Stimulated activated CD8-positive, alpha-beta memory T cell treated with anti-CD3 and anti-CD28 coated beads, Interleukin-7, amount 100 ng/mL, for 1 hour (primary cell): ENCODE measurements around the gene NECAP2.
A peak's percentile ranks its signal among the peaks of the same experiment; 100 is the strongest.

Experiments
- DNase-seq, 2 donors: peaks; one replicate each; pipeline ENCODE4 v3.0.0-alpha.2; 2020; ENCODE audit warnings: low read depth in 2 of 2

The NECAP2 gene, protein sequence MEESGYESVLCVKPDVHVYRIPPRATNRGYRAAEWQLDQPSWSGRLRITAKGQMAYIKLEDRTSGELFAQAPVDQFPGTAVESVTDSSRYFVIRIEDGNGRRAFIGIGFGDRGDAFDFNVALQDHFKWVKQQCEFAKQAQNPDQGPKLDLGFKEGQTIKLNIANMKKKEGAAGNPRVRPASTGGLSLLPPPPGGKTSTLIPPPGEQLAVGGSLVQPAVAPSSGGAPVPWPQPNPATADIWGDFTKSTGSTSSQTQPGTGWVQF

DNA sequence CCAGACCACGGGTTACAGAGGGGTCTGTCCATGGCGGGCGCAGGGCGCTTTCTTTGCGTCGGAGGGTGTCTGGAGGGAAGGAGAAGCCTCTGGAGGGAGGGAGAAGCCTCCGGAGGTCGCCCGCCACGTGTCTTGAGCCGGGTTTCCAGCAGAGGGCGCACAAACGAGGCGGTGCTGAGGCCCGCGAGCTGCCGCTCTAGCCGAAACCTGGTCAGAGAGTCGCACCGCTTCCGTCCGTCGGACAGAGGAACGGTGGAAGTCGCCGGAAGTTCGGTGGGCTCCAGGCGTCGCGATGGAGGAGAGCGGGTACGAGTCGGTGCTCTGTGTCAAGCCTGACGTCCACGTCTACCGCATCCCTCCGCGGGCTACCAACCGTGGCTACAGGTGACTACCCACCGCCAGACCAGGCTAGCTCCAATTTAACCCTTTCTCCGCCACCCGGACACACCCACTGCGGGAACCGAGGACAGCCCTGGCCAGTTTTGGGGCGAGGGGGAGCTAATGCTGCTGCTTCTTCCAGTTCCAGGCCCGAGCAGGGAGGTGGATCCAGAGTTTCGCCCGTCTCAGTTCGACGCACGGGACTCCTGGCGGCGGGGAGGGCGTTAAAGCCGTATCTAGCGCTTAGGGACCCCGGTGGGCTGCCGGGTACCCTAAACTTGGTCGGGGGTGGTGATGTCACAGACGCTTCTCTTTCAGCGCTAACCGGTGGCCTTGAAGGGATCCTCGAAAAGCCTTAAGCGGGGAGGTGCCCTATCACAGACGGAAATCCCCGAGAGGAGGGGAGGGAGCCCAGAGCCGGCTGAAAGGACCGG is at the start of gene NECAP2:
NECAP2 (plus strand) TSS at position 255 of the 812 bp plus-strand sequence; CDS start at position 293, 38 bp downstream.
- peak; percentile 91 to 95 for DNase-seq

DNA sequence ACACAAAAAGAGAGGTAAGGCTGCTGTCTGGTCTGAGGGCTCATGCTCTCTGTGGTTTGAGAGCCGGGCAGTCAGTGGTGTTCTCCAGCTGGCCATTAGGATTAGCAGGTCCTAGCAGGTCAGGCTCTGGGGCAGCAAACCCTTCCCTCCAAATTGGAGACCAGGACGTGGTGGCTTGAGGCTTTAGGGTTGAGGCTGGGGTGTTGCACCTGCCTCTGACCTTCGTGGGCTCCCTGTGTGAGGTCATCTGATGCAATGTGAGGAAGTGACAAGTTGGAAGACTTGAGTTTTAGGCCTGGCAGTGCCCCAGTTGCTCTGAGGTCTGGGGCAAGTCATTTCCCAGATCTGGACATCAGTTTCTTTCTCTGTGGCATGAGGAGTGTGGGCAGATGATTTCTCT is 49.1 kb upstream of the NECAP2 start:
- no peak for DNase-seq

DNA sequence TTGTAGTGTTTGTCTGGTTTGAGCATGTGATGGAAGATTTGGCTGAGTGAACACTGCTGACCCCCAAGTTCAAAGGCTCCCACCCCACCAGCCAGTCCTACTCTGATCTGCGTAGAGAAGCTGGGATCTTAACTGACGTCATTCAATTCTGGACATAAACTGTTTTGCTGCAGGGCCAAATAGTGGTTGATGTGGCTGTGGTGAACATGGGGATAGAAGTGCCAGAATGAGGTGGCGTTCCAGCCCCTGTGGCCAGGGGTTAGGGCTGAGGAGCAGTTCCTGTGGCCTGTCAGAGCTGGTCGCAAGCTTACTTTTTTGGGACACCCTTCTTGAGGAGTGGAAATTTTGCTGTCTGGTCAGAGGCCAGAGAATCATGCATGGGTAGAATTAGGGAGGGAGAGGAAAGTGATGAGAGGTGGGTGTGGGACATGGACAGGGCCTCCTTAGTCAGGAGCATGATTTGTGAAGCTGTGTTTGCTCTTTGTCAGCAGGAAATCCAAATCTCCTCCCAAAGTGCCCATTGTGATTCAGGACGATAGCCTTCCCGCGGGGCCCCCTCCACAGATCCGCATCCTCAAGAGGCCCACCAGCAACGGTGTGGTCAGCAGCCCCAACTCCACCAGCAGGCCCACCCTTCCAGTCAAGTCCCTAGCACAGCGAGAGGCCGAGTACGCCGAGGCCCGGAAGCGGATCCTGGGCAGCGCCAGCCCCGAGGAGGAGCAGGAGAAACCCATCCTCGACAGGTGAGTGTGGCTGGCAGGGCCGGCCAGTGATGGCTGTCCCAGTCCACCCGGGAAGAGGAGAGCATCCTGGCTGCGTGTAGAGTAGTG is 47.6 kb upstream of the NECAP2 start:
- DNase-seq = no peak

DNA sequence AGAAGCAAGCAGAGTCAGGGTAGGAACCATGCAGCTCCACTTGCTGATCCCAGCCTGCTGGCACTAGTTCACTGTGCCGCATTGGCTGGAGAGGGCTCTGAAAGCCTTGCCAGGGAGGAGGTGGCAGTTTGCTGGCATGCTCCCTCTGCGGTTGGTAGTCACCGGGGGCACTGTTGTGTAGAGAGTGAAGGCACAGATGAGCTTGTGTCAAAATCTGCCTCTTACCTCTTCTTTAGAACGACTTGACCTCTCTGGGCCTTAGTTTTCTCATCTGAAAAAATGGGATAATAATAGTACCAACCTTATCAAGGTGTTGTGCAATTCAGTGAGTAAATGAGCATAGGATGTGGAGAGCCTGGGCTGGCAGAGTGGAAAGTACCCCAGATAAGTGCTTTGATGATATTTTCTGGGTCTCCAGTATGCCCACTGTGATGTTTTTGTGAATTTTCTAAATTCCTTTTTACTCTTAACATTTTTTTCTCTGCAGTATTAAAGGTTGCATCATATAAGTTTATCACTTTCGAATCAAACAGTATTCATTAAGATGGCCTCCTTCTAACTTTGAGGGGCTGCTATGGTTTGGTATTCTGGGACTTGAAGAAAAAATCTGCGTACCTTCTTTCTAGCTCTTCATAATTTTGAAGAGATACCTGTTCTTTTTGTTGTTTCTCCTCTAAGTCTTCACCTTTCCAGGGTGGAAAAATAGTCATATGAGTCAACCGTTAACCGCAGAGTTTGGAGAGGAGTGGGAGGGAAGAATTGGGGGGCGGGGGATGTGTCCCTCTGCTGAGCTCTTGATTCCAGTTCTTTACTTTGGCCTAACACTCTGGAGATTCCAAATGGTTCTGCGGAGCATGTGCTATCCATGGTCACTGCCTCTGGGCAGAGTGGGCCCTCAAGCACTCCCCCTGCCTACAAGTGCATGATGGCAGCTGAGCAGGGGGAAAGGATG is 46.7 kb upstream of the NECAP2 start:
- DNase-seq = no peak

DNA sequence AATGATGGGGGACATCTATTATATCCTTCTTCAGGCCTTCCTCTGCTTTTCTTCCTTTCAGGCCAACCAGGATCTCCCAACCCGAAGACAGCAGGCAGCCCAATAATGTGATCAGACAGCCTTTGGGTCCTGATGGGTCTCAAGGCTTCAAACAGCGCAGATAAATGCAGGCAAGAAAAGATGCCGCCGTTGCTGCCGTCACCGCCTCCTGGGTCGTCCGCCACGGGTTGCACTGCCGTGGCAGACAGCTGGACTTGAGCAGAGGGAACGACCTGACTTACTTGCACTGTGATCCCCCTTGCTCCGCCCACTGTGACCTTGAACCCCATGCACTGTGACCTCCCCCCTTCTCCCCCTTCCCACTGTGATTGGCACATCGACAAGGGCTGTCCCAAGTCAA is 45.5 kb upstream of the NECAP2 start:
- DNase-seq = no peak

DNA sequence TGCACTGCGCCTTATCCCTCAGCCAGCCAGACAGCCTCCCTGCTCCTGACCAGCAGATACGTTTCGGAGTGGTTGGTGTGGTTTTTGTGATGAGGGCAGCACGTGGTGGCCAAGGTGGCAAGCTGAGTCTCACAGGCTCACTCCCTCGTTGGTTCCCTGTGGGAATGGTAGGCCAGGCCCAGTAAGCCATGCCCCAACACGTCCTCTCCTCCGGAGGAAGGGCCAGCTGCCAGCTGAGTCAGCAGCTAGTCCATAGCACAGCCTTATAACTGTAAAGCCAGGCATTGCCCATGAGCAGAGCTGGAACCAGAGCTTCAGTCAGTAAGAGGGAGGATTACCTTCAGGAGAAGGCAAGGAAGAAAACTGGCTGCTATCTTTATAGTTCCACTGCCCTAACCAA is 43.9 kb upstream of the NECAP2 start:
- DNase-seq = no peak

DNA sequence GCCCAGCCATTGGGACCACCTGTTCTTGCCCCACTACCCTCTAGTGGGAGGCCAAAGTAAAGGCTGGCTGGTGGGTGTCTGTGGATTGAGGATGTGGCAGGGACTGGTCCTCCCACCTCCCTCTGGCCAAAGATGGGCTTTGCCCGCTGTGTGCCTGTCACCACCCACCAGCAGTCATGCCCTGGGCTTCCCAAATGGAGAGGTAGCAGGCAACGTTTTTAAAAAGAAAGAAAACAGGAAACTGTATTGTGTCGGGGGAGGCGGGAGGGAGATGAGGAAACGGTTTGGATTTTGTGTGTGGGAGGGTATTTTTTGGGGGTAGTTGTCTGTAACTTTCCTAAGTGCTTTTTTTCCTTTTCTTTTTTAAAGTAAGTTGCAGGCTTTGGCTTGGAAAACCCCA is 43.4 kb upstream of the NECAP2 start:
- no peak for DNase-seq

DNA sequence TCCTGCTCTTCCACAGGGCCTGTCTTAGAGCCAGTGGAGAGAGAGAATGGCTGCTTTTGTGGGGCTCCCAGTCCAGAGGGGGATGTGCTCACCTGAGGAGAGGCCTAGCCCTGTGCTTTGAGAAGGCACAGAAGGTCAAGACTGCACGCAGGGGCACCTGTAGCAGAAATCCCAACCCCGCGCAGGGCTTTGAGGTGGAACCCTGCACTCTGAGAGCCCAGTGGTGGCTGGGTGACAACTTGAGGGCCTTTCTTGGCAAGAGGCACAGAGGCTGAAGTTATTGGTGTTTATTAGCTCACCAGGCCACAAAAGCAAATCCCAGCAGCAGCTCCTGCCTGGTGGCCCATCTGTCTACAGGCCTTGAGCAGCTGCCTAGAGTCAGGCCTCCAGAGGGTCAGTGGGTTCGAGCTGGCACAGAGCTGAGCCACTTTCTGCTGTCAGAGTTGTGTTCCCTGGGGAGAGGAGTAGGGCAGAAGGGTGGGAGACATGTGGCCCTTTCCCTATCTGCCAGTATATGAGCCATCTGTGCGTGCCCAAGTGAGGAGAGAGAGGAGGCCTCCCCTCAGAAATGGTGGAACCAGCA is 42.1 kb upstream of the NECAP2 start:
- no peak for DNase-seq

DNA sequence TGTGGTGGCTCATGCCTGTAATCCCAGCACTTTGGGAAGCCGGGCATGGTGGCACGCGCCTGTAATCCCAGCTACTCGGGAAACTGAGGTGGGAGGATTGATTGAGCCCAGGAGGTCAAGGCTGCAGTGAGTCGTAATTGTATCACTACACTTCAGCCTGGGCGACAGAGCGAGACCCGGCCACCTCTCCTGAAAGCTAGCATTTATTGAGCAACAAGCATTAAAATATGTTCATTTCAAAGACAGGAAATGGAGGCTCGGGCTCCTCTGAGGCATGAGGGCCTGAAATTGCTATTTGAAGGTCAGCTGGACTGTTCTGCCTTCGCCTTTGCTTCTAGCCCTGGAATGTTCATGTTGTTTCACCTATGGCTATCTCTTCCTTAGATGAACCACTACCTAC is 37.8 kb upstream of the NECAP2 start:
- DNase-seq = no peak

DNA sequence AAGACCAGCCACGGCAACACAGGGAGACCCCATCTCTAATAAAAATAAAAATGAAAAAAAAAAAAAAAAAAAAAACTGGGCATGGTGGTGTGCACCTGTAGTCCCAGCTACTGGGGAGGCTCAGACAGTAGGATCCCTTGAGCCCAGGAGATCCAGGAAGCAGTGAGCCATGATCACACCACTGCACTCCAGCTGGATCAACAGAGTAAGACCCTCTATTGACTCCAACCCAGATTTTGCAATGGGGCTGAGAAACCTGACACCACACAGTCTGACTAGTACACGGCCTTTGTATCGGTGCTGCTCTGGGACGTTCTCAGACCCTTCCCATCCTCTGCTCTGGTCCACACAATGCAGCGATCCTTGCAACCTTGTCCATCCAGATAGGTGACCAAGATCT is 35.1 kb upstream of the NECAP2 start:
- DNase-seq = no peak

DNA sequence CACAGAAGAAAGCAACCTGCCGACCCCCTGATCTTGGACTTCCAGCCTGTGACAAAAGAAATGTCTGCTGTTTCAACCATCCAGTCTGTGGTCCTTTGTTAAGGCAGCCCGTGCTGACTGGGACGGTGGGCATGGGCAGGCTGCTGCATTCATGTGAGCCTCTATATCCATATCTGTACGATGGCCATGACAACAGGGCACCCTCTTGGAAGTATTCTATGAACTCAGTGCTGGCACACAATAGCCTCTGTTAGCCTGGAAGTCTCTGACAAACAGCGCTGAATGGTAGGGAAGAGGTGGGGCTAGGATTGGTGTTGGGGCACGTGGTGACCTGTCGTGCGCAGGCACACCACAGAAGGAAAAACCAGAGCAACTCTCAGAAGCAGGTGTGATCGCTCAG is 33.7 kb upstream of the NECAP2 start:
- DNase-seq = no peak

DNA sequence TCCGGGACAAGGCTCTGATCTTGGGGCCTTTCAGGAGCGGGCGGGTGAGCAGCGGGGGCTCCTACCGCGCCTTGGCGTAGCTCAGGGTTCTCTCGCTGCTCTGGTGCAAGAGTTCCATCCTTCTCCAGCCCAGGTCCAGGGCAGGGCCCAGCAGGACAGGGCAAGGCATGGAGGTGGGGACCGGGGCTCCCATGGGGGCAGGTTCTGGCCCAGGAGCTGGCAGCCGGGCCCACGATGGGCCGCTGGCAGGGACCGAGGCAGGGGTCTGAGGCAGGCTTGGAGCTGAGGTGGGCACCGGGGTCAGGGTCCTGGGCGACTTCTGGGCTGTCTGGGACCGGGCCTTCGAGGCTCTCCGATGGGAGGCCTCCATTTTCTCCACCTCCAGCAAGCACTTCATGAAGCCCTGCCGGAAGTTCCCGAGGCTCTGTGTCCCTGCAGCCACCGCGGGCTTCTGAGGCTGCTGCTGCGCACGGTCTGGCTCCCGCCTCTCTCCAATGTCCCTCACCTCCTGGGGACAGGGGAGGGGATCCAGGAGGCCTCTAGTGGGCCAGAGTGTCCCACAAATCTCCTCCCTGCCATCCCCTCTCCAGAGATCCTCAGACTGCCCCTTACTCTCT is 30.9 kb upstream of the NECAP2 start:
- DNase-seq = no peak

DNA sequence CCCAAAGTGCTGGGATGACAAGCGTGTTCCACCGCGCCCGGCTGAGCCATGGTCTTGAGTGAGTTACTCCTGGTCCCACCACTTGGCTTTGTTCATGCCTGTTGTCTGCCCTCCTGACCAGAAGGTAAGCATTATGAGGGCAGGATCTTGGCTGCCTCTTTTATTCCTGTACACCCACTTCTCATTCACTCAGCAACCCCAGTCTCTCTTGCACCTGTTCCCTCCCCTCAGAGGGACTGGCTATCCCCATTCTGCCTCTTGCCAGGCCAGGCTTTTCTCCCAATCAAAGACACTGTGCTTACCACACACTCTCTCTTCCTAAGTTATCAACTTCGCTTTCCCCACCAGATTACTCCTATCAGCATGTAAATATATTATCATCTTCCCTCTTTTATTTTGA is 29.7 kb upstream of the NECAP2 start:
- no peak for DNase-seq

DNA sequence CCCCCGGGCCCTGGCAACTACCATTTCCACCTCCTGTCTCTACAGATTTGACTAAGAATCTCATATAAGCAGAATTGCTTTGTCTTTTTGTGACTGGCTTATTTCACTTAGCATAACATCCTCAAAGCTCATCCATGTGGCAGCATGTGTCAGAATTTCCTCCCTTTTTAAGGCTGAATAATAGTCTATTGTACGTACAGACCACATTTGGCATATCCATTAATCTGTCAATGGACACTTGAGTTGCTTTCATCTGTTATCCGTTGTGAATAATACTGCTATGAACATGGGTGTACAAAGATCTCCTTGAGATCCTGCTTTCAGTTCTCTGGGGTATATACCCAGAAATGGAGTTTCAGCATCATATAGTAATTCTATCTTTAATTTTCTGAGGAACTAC is 27.3 kb upstream of the NECAP2 start:
- DNase-seq = no peak

DNA sequence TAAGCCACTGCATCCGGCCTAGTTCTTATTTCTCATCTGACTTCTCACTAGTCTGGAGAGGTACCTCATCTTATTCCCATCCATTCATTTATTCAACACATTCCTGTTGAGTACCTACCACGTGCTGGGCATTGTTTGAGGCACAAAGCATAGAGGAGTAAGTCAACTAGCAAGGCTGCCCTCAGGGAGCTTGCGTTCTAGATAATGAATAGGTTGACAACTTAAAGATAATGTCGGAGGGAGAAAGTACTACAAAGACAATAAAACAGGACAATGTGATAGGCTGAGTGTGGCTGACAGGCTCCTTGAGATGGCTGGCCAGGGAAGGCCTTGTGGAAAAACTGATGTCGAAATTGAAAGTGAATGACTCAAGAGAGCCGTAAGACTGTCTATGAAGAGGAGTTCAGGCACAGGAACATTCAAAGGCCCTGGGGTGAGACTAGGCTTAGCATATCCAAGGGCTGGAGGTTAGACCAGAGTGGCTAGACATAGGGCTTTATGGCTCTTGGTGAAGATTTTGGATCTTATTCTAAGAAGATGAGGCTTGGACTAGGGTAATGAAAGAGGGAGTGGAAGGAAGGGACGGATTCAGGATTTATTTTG is 21.6 kb upstream of the NECAP2 start:
- DNase-seq = no peak

DNA sequence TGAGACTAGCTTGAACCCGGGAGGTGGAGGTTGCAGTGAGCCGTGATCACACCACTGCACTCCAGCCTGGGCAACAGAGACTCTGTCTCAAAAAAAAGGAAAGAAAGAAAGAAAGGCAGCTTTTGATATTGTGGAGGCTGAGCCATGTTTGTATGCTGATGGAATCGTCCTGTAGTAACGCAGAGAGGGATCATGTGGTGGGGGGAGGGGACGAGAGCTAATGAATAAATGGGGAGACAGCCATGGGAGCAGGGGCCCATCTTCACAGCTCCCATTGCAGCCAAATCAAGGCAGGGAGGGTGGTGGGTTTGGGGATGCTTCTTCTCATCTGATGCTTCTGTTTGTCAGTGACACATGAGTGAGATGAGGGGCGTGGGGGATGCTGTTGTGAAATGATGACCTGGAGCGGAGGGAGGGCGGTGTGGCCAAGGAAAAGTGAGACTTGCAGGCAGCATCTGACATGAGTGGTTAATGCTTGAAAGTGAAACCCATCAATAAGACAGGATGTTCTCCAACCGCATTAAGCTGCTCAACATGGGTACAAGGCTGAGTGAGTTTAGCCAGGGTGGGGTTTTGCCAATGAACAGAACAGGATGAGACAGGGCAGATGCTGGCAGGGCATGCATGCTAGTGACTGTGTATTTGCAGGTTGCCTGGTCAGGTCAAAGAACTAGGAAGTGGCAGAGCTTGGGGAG is 20.0 kb upstream of the NECAP2 start:
- no peak for DNase-seq

DNA sequence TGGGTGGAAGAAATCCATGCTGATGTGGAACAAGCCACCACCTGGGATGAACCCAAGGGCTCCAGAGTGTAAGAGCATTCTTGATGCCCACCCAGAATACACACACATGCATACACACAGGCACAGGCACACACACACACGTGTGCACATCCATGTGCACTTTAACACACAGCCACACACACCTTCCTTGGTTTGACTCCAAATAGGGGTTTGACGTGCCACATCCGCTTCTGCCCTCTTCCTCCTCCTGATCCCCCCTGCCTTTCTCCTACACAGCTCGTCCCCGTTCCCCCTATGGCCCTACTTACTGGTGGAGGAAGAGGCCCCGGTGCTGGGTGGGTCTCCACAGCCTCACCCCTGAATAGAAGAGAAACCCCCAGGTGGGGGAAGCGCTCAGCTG is 19.3 kb upstream of the NECAP2 start:
- DNase-seq = no peak

DNA sequence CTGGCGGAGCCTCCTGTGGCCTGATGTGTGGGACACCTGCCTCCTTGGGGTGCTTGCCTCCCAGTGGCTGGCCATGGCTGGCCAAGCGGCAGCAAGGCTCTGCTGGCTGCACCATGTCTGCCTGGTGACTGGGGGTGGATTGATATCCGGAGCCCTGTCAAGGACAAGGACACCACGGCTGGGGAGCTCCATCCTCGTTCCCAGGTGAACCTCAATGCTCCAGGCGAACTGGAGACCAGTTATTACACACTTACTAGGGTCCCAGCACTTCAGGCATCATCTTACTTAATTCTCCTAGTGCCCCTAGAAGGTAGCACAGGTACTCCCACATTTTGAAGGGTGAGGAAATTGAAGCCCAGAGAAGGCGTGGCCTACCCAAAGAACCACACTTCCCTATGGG is 18.5 kb upstream of the NECAP2 start:
- DNase-seq = no peak
